GM23338 (cell line): ENCODE measurements around the gene KCNH6. TPM values are rescaled to one million over a fixed set of nuclear protein-coding genes. Genes with fewer than 3 reads are reported as not detected.

Source experiments
- ATAC-seq: fragments of 200-7000 bp; cut with Tn5 transposase; 3 replicates; pipeline ENCODE4 v1.9.1; 2020
- DNase-seq: peaks from one replicate; pipeline ENCODE4 v3.0.0-alpha.2; 2015; ENCODE audit warnings: low spot score
- H2AFZ ChIP-seq: fragments of 200-600 bp; sonication (generic); 2 replicates; pipeline ENCODE4 v1.8.0; 2016; ENCODE audit warnings: antibody characterized with exemption, mild to moderate bottlenecking, moderate library complexity
- H3F3A ChIP-seq: fragments of 200-600 bp; sonication (generic); replicated peaks from 2 replicates; pipeline ENCODE4 v1.8.0; 2017; ENCODE audit warnings: antibody characterized with exemption, mixed run types, low read depth
- H3K27ac ChIP-seq: fragments of 200-600 bp; sonication (generic); 2 replicates; pipeline ENCODE4 v1.6.1; 2016; ENCODE audit warnings: low read depth
- H3K27me3 ChIP-seq: fragments of 200-600 bp; sonication (generic); 2 replicates; pipeline ENCODE4 v1.8.0; 2016; ENCODE audit warnings: mild to moderate bottlenecking, mixed run types, moderate library complexity; ENCODE audit not compliant: insufficient read depth
- H3K36me3 ChIP-seq: fragments of 200-600 bp; sonication (generic); 2 replicates; pipeline ENCODE4 v1.8.0; 2016; ENCODE audit warnings: mild to moderate bottlenecking; ENCODE audit not compliant: insufficient read depth
- H3K4me1 ChIP-seq: fragments of 200-600 bp; sonication (generic); 2 replicates; pipeline ENCODE4 v1.8.0; 2016; ENCODE audit warnings: mild to moderate bottlenecking, moderate library complexity; ENCODE audit not compliant: insufficient read depth
- H3K4me2 ChIP-seq: fragments of 200-600 bp; sonication (generic); 2 replicates; pipeline ENCODE4 v1.7.1; 2017; ENCODE audit warnings: mixed run types
- H3K4me3 ChIP-seq: fragments of 200-600 bp; sonication (generic); 2 replicates; pipeline ENCODE4 v1.6.1; 2016; ENCODE audit warnings: mixed run types
- H3K79me2 ChIP-seq: fragments of 200-600 bp; sonication (generic); replicated peaks from 2 replicates; pipeline ENCODE4 v1.8.0; 2017; ENCODE audit warnings: mild to moderate bottlenecking; ENCODE audit not compliant: insufficient read depth
- H3K9me2 ChIP-seq: fragments of 200-600 bp; sonication (generic); 2 replicates; pipeline ENCODE4 v1.8.0; 2017; ENCODE audit not compliant: insufficient read depth
- H4K20me1 ChIP-seq: fragments of 200-600 bp; sonication (generic); replicated peaks from 2 replicates; pipeline ENCODE4 v1.8.0; 2017; ENCODE audit warnings: mild to moderate bottlenecking; ENCODE audit not compliant: insufficient read depth
- H3K27ac Mint-ChIP-seq: 2 replicates; pipeline ENCODE4 v1.8.0; 2020; ENCODE audit warnings: inconsistent platforms, mild to moderate bottlenecking, moderate library complexity, mixed read lengths
- H3K27me3 Mint-ChIP-seq: 3 replicates; pipeline ENCODE4 v1.8.0; 2022; ENCODE audit warnings: low read depth, mild to moderate bottlenecking, moderate library complexity, mixed read lengths, inconsistent platforms; ENCODE audit not compliant: insufficient read depth, poor library complexity
- H3K36me3 Mint-ChIP-seq: 3 replicates; pipeline ENCODE4 v1.8.0; 2021; ENCODE audit warnings: low read depth, mild to moderate bottlenecking, inconsistent platforms, moderate library complexity, mixed read lengths
- H3K4me1 Mint-ChIP-seq: 3 replicates; pipeline ENCODE4 v1.8.0; 2020; ENCODE audit warnings: mild to moderate bottlenecking, inconsistent platforms, mixed read lengths
- H3K4me3 Mint-ChIP-seq: 3 replicates; pipeline ENCODE4 v1.8.0; 2021; ENCODE audit warnings: moderate library complexity, mild to moderate bottlenecking, inconsistent platforms, mixed read lengths
- H3K9me3 Mint-ChIP-seq: 3 replicates; pipeline ENCODE4 v1.8.0; 2020; ENCODE audit warnings: moderate library complexity, mild to moderate bottlenecking, inconsistent platforms, mixed read lengths
- CREB1 ChIP-seq: fragments of 250-450 bp; sonication (Bioruptor Pico); IDR thresholded peaks from 2 replicates; pipeline ENCODE4 v1.5.0; 2020; ENCODE audit warnings: low read depth, mild to moderate bottlenecking, moderate library complexity
- CTCF ChIP-seq, 2 experiments: fragments of 200-600 bp in 1 of 2; sonication (generic) in 1 of 2; conservative IDR thresholded peaks; 2 replicates each; pipeline versions ENCODE4 v1.5.1 to v1.6.1; 2016 to 2017; ENCODE audit warnings: antibody characterized with exemption in 2 of 2, low read depth in 2 of 2, mild to moderate bottlenecking in 2 of 2, moderate library complexity in 1 of 2
- ETS1 ChIP-seq: IDR thresholded peaks from 2 replicates; pipeline ENCODE4 v1.6.1; 2016; ENCODE audit warnings: antibody characterized with exemption
- EZH2phosphoT487 ChIP-seq: fragments of 200-600 bp; sonication (generic); IDR thresholded peaks from one replicate; pipeline ENCODE4 v1.8.1; 2018; ENCODE audit warnings: antibody characterized with exemption; ENCODE audit not compliant: unreplicated experiment
- NANOG ChIP-seq: IDR thresholded peaks from 2 replicates; pipeline ENCODE4 v1.6.1; 2016; ENCODE audit warnings: antibody characterized with exemption, borderline replicate concordance
- POLR2AphosphoS5 ChIP-seq: IDR thresholded peaks from 2 replicates; pipeline ENCODE4 v1.6.1; 2016; ENCODE audit warnings: antibody characterized with exemption, low read depth
- REST ChIP-seq: IDR thresholded peaks from one replicate; pipeline ENCODE4 v1.6.1; 2018; ENCODE audit warnings: antibody characterized with exemption; ENCODE audit not compliant: unreplicated experiment
- STAT1 ChIP-seq: IDR thresholded peaks from one replicate; pipeline ENCODE4 v1.6.1; 2016; ENCODE audit warnings: antibody characterized with exemption; ENCODE audit not compliant: unreplicated experiment
- ZNF114 ChIP-seq: fragments of 250-450 bp; sonication (Bioruptor Pico); IDR thresholded peaks from 2 replicates; pipeline ENCODE4 v1.5.0; 2020; ENCODE audit warnings: mild to moderate bottlenecking, moderate library complexity
- ZNF331 ChIP-seq: fragments of 250-450 bp; sonication (Bioruptor Pico); IDR thresholded peaks from 2 replicates; pipeline ENCODE4 v1.5.0; 2020; ENCODE audit warnings: low read depth, mild to moderate bottlenecking, moderate library complexity
- ZNF462 ChIP-seq: fragments of 250-450 bp; sonication (Bioruptor Pico); IDR thresholded peaks from 2 replicates; pipeline ENCODE4 v1.5.0; 2020; ENCODE audit warnings: mild to moderate bottlenecking, moderate library complexity
- polyA plus RNA-seq: library from polyadenylated mRNA; unstranded; fragments of >200 nt; fragmentation: Nextera tagmentation; extraction: Ambion mirVana; gene quantifications from 2 replicates; pipeline ENCODE4 v1.2.1, GENCODE V29; 2016
- total RNA-seq: library from RNA; depleted of rRNA; stranded (reverse); fragments of >200 nt; shearing (Covaris generic); gene quantifications from 2 replicates; pipeline ENCODE4 v1.2.3, GENCODE V29; 2014

KCNH6 gene
- total and polyA plus RNA-seq, 2 experiments from 2014 or later = 1.3 to 2.8 TPM

GRCh38 chr17:63530557-63531021 is 7.4 kb downstream of the KCNH6 start (continued):
- TF ChIP-seq ZNF462 (CRISPR knock-in tag) (no peak), STAT1 (no peak), EZH2phosphoT487 (no peak), ZNF331 (no peak)

GRCh38 chr17:63531022-63531965 is 8.1 kb downstream of the KCNH6 start:
- Histone ChIP-seq H3K27me3 (no peaks in the 10 kb centered on the region), H2AFZ (no peak overlapping the region), H3K27ac (no peak overlapping the region), H4K20me1 (no peaks in the 10 kb centered on the region), H3F3A (no peaks in the 10 kb centered on the region), H3K36me3 (no peaks in the 10 kb centered on the region), H3K9me2 (no peaks in the 10 kb centered on the region), H3K79me2 (no peaks in the 10 kb centered on the region), H3K4me2 (no peak overlapping the region), H3K4me1 (no peaks in the 10 kb centered on the region), H3K4me3 (no peak overlapping the region)
- H3K9me3 Mint-ChIP-seq = no peaks in the 10 kb centered on the region
- peaks cover 20% of the 10 kb centered on the region for H3K4me1 Mint-ChIP-seq
- ATAC-seq = no peak
- H3K4me3 Mint-ChIP-seq = no peak overlapping the region
- H3K27ac Mint-ChIP-seq = no peak overlapping the region
- no peak for DNase-seq
- H3K27me3 Mint-ChIP-seq = peaks cover 4% of the 10 kb centered on the region
- no peaks in the 10 kb centered on the region for H3K36me3 Mint-ChIP-seq
- TF ChIP-seq NANOG = no peak
- TF ChIP-seq POLR2AphosphoS5 = no peak
- TF ChIP-seq STAT1 = no peak
- no peak for TF ChIP-seq ZNF114
- TF ChIP-seq ZNF331 = no peak
- TF ChIP-seq EZH2phosphoT487 = no peak
- no peak for TF ChIP-seq REST
- no peak for TF ChIP-seq CTCF (conservative IDR thresholded peaks at IDR 0.05; ENCODE audit: low read depth in 2 of 2)
- TF ChIP-seq CREB1 = no peak
- no peak for TF ChIP-seq ETS1
